Pancreas (tissue), 10 donors: ENCODE results near the gene RNF167. TPM values are rescaled to one million over a fixed set of nuclear protein-coding genes. Genes with fewer than 3 reads are reported as not detected.
A peak's percentile ranks its signal among the peaks of the same experiment; 100 is the strongest.

Experiments
- ATAC-seq, 4 donors: fragments of 200-7000 bp; cut with Tn5 transposase; one replicate each; pipeline versions ENCODE4 v1.8.0 to v1.9.1; 2020; ENCODE audit warnings: mild to moderate bottlenecking in 4 of 4, moderate library complexity in 4 of 4
- DNase-seq, 6 donors: peaks; one replicate each; pipeline ENCODE4 v3.0.0-alpha.2; 2020
- FAIRE-seq: peaks from 2 replicates; lab custom pipeline; 2012; peaks lifted over from hg19 to GRCh38; lab: Jason Lieb, UNC
- H3K27ac ChIP-seq, 4 donors: fragments of 200-600 bp; sonication (generic); 1 replicate in 3 of 4; 2 replicates in 1 of 4; pipeline versions ENCODE4 v1.5.0 to v1.8.0; 2020
- H3K27me3 ChIP-seq, 4 donors: fragments of 200-600 bp; one replicate each; pipeline ENCODE4 v1.8.0; 2021
- H3K36me3 ChIP-seq, 3 donors: fragments of 200-600 bp; sonication (generic) in 1 of 3; one replicate each; pipeline versions ENCODE4 v1.5.0 to v1.8.0; 2020 to 2021
- H3K4me1 ChIP-seq, 3 donors: fragments of 200-600 bp; one replicate each; pipeline ENCODE4 v1.8.0; 2021
- H3K4me3 ChIP-seq, 4 donors: fragments of 200-600 bp; sonication (generic) in 2 of 4; one replicate each; pipeline versions ENCODE4 v1.5.0 to v1.8.0; 2020 to 2021
- H3K9me3 ChIP-seq, 4 donors: fragments of 200-600 bp; one replicate each; pipeline ENCODE4 v1.8.0; 2021
- WGBS, 2 donors: extraction: QIAGEN DNeasy Blood & Tissue Kit; methylation state at CpG; one replicate each; pipeline ENCODE4 v1.1.7; 2013; 5-methylcytosine and 5-hydroxymethylcytosine counted together
- intact Hi-C, 3 donors: fragments of 100-400 bp; cut with DNase I; formaldehyde crosslinking; loops; one replicate each; pipeline versions ENCODE4 v1.11.1 to v1.14.2; 2022
- polyA plus RNA-seq, 2 donors: library from polyadenylated mRNA; stranded (reverse); fragments of 200-250 nt; gene quantifications; one replicate each; pipeline ENCODE4 v1.2.3, GENCODE V29; 2013
- total RNA-seq, 6 donors: library from RNA; stranded (reverse); fragmentation: NEBNext Ultra II Directional in 4 of 6; extraction: Animal tissue kit (Norgen Biotek cat#: 25700) in 4 of 6; gene quantifications; one replicate each; pipeline versions ENCODE4 v1.2.1 to v1.2.4, GENCODE V29; 2021 to 2023
- TF ChIP-seq, protein P1 (sequence below), 4 donors: fragments of 200-600 bp; sonication (generic) in 3 of 4; IDR thresholded peaks; one replicate each; pipeline versions ENCODE4 v1.5.0 to v1.8.0; 2021; ENCODE audit warnings: antibody characterized with exemption in 4 of 4
- donor health status: healthy with polysubstance abuse.
- donor health status: DM: no; HTN: no; CAD: no; lungs with moderate emphysema.
- donor health status: DM: no; HTN: no; CAD: no.
- donor health status: control.
- donor health status: control.
- donor health status: Bipolar disorder and iron deficiency.
- donor health status: DM: yes; HTN: yes; CAD: no.
- donor health status: DM: no; HTN: no; CAD: no.
- donor health status: DM: no; HTN: no; CAD: no.
- donor health status: DM: yes; HTN: yes; CAD: no.

RNF167 gene
- total and polyA plus RNA-seq, 8 donors: 40.8 to 118 (median 53.0) TPM

- no peaks in the 10 kb centered on the region for H3K27me3 ChIP-seq
- H3K36me3 ChIP-seq: peaks cover 0 to 29% (median 7%) of the 10 kb centered on the region in 3 donors
- WGBS, 2 donors: 22 to 27% methylated on average over 4 of the region's 4 CpGs
- intact Hi-C loops: no loop called here
- H3K4me1 ChIP-seq: peaks cover 5 to 38% (median 21%) of the 10 kb centered on the region in 3 donors
- no peak for DNase-seq
- peak overlapping the region in 3 of 4 donors; percentile 88 to 91 (median 90) for H3K27ac ChIP-seq
- TF ChIP-seq, protein P1, sequence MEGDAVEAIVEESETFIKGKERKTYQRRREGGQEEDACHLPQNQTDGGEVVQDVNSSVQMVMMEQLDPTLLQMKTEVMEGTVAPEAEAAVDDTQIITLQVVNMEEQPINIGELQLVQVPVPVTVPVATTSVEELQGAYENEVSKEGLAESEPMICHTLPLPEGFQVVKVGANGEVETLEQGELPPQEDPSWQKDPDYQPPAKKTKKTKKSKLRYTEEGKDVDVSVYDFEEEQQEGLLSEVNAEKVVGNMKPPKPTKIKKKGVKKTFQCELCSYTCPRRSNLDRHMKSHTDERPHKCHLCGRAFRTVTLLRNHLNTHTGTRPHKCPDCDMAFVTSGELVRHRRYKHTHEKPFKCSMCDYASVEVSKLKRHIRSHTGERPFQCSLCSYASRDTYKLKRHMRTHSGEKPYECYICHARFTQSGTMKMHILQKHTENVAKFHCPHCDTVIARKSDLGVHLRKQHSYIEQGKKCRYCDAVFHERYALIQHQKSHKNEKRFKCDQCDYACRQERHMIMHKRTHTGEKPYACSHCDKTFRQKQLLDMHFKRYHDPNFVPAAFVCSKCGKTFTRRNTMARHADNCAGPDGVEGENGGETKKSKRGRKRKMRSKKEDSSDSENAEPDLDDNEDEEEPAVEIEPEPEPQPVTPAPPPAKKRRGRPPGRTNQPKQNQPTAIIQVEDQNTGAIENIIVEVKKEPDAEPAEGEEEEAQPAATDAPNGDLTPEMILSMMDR (IDR thresholded peaks at IDR 0.05): no peak
- H3K4me3 ChIP-seq: peak overlapping the region; percentile 52 to 97 (median 80)
- no peak for ATAC-seq
- no peak for FAIRE-seq
- no peaks in the 10 kb centered on the region for H3K9me3 ChIP-seq
Measured at GRCh38 chr17:4941319-4941610, 1.2 kb downstream of the RNF167 start.

- ATAC-seq: no peak
- Histone ChIP-seq H3K36me3 (peaks cover 0 to 23% (median 0%) of the 10 kb centered on the region in 3 donors), H3K27ac (no peak overlapping the region), H3K4me1 (peaks cover 5 to 42% (median 21%) of the 10 kb centered on the region in 3 donors), H3K4me3 (no peak overlapping the region), H3K9me3 (no peaks in the 10 kb centered on the region), H3K27me3 (no peaks in the 10 kb centered on the region)
- DNase-seq: peak in 2 of 6 donors; percentile 17 to 21
- intact Hi-C loops: no loop called here
- WGBS, 2 donors: 79 to 81% methylated on average over 13 of the region's 13 CpGs
- TF ChIP-seq, protein P1 (IDR thresholded peaks at IDR 0.05): no peak
- no peak for FAIRE-seq
Measured at GRCh38 chr17:4942760-4943508, 2.9 kb downstream of the RNF167 start.

DNA sequence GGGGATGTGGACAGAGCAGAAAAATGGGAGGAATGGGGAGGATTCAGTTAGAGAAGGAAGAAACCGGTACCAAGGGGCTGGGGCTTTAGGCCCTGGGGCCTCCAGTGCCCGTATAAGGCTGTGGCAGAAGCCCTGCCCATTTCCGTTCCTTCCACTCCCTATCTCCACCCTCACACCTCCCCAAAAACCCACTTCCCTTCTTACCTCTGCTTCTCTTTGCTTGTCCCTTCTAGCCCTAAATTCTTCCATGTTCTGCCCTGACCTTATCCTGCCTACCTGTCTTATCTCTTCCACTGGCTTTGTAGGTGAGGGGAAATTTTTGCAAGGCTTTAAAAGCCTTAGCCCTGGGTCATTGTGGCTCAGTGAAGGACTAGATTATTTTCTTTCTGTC, 4.1 kb downstream of the RNF167 start:
- intact Hi-C loops: no loop called here
- Histone ChIP-seq H3K9me3 (no peaks in the 10 kb centered on the region), H3K36me3 (peaks cover 0 to 23% (median 0%) of the 10 kb centered on the region in 3 donors), H3K27ac (no peak overlapping the region), H3K27me3 (no peaks in the 10 kb centered on the region), H3K4me3 (no peak overlapping the region), H3K4me1 (peaks cover 5 to 34% (median 14%) of the 10 kb centered on the region in 3 donors)
- 56 to 78% methylated on average over 3 of the region's 3 CpGs for WGBS, 2 donors
- no peak for ATAC-seq
- TF ChIP-seq, protein P1 (IDR thresholded peaks at IDR 0.05): no peak
- peak in 1 of 6 donors; percentile 6 for DNase-seq
- FAIRE-seq: no peak

DNA sequence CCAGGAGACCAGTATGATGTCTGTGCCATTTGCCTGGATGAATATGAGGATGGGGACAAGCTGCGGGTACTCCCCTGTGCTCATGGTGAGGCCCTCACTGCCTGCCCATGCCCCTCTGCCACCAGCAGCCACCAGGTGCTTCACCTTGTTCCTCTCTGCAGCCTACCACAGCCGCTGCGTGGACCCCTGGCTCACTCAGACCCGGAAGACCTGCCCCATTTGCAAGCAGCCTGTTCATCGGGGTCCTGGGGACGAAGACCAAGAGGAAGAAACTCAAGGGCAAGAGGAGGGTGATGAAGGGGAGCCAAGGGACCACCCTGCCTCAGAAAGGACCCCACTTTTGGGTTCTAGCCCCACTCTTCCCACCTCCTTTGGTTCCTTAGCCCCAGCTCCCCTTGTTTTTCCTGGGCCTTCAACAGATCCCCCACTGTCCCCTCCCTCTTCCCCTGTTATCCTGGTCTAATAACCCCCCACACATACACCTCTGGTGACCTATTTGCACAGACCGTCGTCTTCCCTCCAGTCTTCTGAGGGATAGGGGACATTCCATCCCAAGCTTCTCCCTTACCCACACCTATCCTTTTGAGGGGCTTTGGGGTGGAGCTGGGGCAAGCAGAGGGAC, 4.6 kb downstream of the RNF167 start:
- H3K36me3 ChIP-seq: peaks cover 0 to 23% (median 0%) of the 10 kb centered on the region in 3 donors
- DNase-seq: peak in 2 of 6 donors; percentile 36 to 68
- H3K27ac ChIP-seq: peak overlapping the region in 3 of 4 donors; percentile 3 to 17 (median 15)
- H3K9me3 ChIP-seq: no peaks in the 10 kb centered on the region
- intact Hi-C loops: no loop called here
- H3K27me3 ChIP-seq: no peaks in the 10 kb centered on the region
- H3K4me1 ChIP-seq: peaks cover 5 to 33% (median 14%) of the 10 kb centered on the region in 3 donors
- no peak overlapping the region for H3K4me3 ChIP-seq
- TF ChIP-seq, protein P1 (IDR thresholded peaks at IDR 0.05): no peak
- FAIRE-seq: no peak
- WGBS, 2 donors: 62 to 63% methylated on average over 6 to 8 of the region's 8 CpGs
- ATAC-seq: no peak
